ENCODE measurements around the gene A1BG. TPM values are rescaled to one million over a fixed set of nuclear protein-coding genes. Genes with fewer than 3 reads are reported as not detected.

The A1BG gene
- total RNA-seq, 1 experiment from 2014 or later = 47.4 TPM

- intact Hi-C loops (cut with micrococcal nuclease; ENCODE audit: unreplicated experiment) = no loop called here
- BruUV-seq (replicated peaks) = no TSS peak
- 0 out of 2 replicates have a peak, but pooled peaks cover 4% of the 10 kb centered on the region for H3K9me3 ChIP-seq (ENCODE audit: control insufficient read depth, insufficient read depth, low read depth, low read length)
- in situ Hi-C loops (cut with HindIII; ENCODE audit: low pct_unique_long_range_greater_than_20kb, low sequenced_read_pairs) = no loop called here
- no peaks in the 10 kb centered on the region for H3K36me3 ChIP-seq (ENCODE audit: control insufficient read depth, insufficient read depth, low read length)
- H3K4me3 ChIP-seq (ENCODE audit: low read depth in 2 of 2, low read length in 2 of 2) = no peak overlapping the region
- ChIA-PET CTCF (no interaction called here), POLR2A (no interaction called here)
- H3K4me1 ChIP-seq (ENCODE audit: control insufficient read depth, insufficient read depth, low read length) = no peaks in the 10 kb centered on the region
- TF ChIP-seq REST (IDR thresholded peaks at IDR 0.05; ENCODE audit: insufficient read depth in 1 of 2, low read depth in 2 of 2, low read length in 1 of 2) (no peak), TCF7L2 (IDR thresholded peaks at IDR 0.05; ENCODE audit: low read depth, low read length) (no peak), POLR2AphosphoS5 (IDR thresholded peaks at IDR 0.05; ENCODE audit: low read depth, low read length) (no peak), SIN3A (IDR thresholded peaks at IDR 0.05; ENCODE audit: borderline replicate concordance, insufficient read depth, low read depth, low read length) (no peak)
- TF ChIP-seq, protein P1, sequence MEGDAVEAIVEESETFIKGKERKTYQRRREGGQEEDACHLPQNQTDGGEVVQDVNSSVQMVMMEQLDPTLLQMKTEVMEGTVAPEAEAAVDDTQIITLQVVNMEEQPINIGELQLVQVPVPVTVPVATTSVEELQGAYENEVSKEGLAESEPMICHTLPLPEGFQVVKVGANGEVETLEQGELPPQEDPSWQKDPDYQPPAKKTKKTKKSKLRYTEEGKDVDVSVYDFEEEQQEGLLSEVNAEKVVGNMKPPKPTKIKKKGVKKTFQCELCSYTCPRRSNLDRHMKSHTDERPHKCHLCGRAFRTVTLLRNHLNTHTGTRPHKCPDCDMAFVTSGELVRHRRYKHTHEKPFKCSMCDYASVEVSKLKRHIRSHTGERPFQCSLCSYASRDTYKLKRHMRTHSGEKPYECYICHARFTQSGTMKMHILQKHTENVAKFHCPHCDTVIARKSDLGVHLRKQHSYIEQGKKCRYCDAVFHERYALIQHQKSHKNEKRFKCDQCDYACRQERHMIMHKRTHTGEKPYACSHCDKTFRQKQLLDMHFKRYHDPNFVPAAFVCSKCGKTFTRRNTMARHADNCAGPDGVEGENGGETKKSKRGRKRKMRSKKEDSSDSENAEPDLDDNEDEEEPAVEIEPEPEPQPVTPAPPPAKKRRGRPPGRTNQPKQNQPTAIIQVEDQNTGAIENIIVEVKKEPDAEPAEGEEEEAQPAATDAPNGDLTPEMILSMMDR (IDR thresholded peaks at IDR 0.05) = no peak
- H3K27ac ChIP-seq (ENCODE audit: low read length) = no peak overlapping the region
- no peak for ATAC-seq
- no peaks in the 10 kb centered on the region for H3K27me3 ChIP-seq (ENCODE audit: control insufficient read depth, insufficient read depth, low read length)
- DNase-seq (ENCODE audit: low read depth, low spot score) = no peak
These were observed 14.3 kb downstream of the A1BG start for GRCh38 chr19:58338825-58339558.

GRCh38 chr19:58338336-58338735, 15.0 kb downstream of the A1BG start:
- intact Hi-C loops (cut with micrococcal nuclease; ENCODE audit: unreplicated experiment) (no loop called here), in situ Hi-C loops (cut with HindIII; ENCODE audit: low pct_unique_long_range_greater_than_20kb, low sequenced_read_pairs) (no loop called here)
- H3K27ac ChIP-seq (ENCODE audit: low read length) = no peak overlapping the region
- no peaks in the 10 kb centered on the region for H3K27me3 ChIP-seq (ENCODE audit: control insufficient read depth, insufficient read depth, low read length)
- CTCF ChIA-PET = no interaction called here
- H3K9me3 ChIP-seq (ENCODE audit: control insufficient read depth, insufficient read depth, low read depth, low read length) = 0 out of 2 replicates have a peak, but pooled peaks cover 4% of the 10 kb centered on the region
- TF ChIP-seq SIN3A (IDR thresholded peaks at IDR 0.05; ENCODE audit: borderline replicate concordance, insufficient read depth, low read depth, low read length) (no peak), REST (IDR thresholded peaks at IDR 0.05; ENCODE audit: insufficient read depth in 1 of 2, low read depth in 2 of 2, low read length in 1 of 2) (no peak), POLR2AphosphoS5 (IDR thresholded peaks at IDR 0.05; ENCODE audit: low read depth, low read length) (no peak), TCF7L2 (IDR thresholded peaks at IDR 0.05; ENCODE audit: low read depth, low read length) (no peak)
- TF ChIP-seq, protein P1 (IDR thresholded peaks at IDR 0.05) = no peak
- BruUV-seq (replicated peaks) = no TSS peak
- H3K36me3 ChIP-seq (ENCODE audit: control insufficient read depth, insufficient read depth, low read length) = no peaks in the 10 kb centered on the region
- DNase-seq (ENCODE audit: low read depth, low spot score) = no peak
- ATAC-seq = no peak
- POLR2A ChIA-PET = no interaction called here
- no peaks in the 10 kb centered on the region for H3K4me1 ChIP-seq (ENCODE audit: control insufficient read depth, insufficient read depth, low read length)
- no peak overlapping the region for H3K4me3 ChIP-seq (ENCODE audit: low read depth in 2 of 2, low read length in 2 of 2)

All from Panc1 (cell line).